ENCODE measurements around the gene LRP3. TPM values are rescaled to one million over a fixed set of nuclear protein-coding genes. Genes with fewer than 3 reads are reported as not detected.
"Not testable (repeated sequence)": the region's sequence is repeated elsewhere in the genome, so short reads cannot be mapped to it uniquely, and the experiment has no call there.

LRP3 gene
- polyA plus RNA-seq, 4 donors, result 19.3 to 33.8 (median 27.8) TPM

GRCh38 chr19:33215438-33216197 is 21.5 kb downstream of the LRP3 start:
- DNase-seq (ENCODE audit: low read depth in 4 of 4, low spot score in 2 of 4), result no peak

- no peak for DNase-seq (ENCODE audit: low read depth in 4 of 4, low spot score in 2 of 4)
These were observed 22.2 kb downstream of the LRP3 start for GRCh38 chr19:33216198-33216830.

- DNase-seq (ENCODE audit: low read depth in 4 of 4, low spot score in 2 of 4), result no peak
These were observed 23.8 kb downstream of the LRP3 start for GRCh38 chr19:33217881-33218280.

GRCh38 chr19:33219261-33219815 is 25.2 kb downstream of the LRP3 start:
- DNase-seq (ENCODE audit: low read depth in 4 of 4, low spot score in 2 of 4), result no peak

GRCh38 chr19:33220115-33220514 is 26.0 kb downstream of the LRP3 start:
- DNase-seq (ENCODE audit: low read depth in 4 of 4, low spot score in 2 of 4), result no peak

- no peak for DNase-seq (ENCODE audit: low read depth in 4 of 4, low spot score in 2 of 4)
These were observed 26.6 kb downstream of the LRP3 start for GRCh38 chr19:33220735-33221134.

GRCh38 chr19:33221638-33222037 is 27.5 kb downstream of the LRP3 start:
- DNase-seq (ENCODE audit: low read depth in 4 of 4, low spot score in 2 of 4), result no peak

GRCh38 chr19:33222255-33222654 is 28.1 kb downstream of the LRP3 start:
- DNase-seq (ENCODE audit: low read depth in 4 of 4, low spot score in 2 of 4), result not testable (repeated sequence)

GRCh38 chr19:33224694-33225457 is 30.7 kb downstream of the LRP3 start:
- no peak for DNase-seq (ENCODE audit: low read depth in 4 of 4, low spot score in 2 of 4)

- DNase-seq (ENCODE audit: low read depth in 4 of 4, low spot score in 2 of 4), result no peak
These were observed 31.4 kb downstream of the LRP3 start, which contains the start of gene SLC7A10 for GRCh38 chr19:33225458-33225926. Gene SLC7A10 (minus strand): TSS chr19:33225850. CDS start chr19:33225703, 147 bp downstream.

GRCh38 chr19:33226550-33227241 is 32.6 kb downstream of the LRP3 start:
- no peak for DNase-seq (ENCODE audit: low read depth in 4 of 4, low spot score in 2 of 4)

- DNase-seq (ENCODE audit: low read depth in 4 of 4, low spot score in 2 of 4), result no peak
These were observed 33.1 kb downstream of the LRP3 start for GRCh38 chr19:33227242-33227650.

- no peak for DNase-seq (ENCODE audit: low read depth in 4 of 4, low spot score in 2 of 4)
These were observed 33.9 kb downstream of the LRP3 start for GRCh38 chr19:33227870-33228599.

- no peak for DNase-seq (ENCODE audit: low read depth in 4 of 4, low spot score in 2 of 4)
These were observed 35.8 kb downstream of the LRP3 start for GRCh38 chr19:33229962-33230361.

GRCh38 chr19:33231511-33231910 is 37.4 kb downstream of the LRP3 start:
- DNase-seq (ENCODE audit: low read depth in 4 of 4, low spot score in 2 of 4), result no peak

- DNase-seq (ENCODE audit: low read depth in 4 of 4, low spot score in 2 of 4), result no peak
These were observed 38.5 kb downstream of the LRP3 start for GRCh38 chr19:33232656-33233055.

- DNase-seq (ENCODE audit: low read depth in 4 of 4, low spot score in 2 of 4), result no peak
These were observed 39.1 kb downstream of the LRP3 start for GRCh38 chr19:33233056-33233873.

GRCh38 chr19:33234092-33234491 is 40.0 kb downstream of the LRP3 start:
- no peak for DNase-seq (ENCODE audit: low read depth in 4 of 4, low spot score in 2 of 4)

GRCh38 chr19:33234736-33235135 is 40.6 kb downstream of the LRP3 start:
- no peak for DNase-seq (ENCODE audit: low read depth in 4 of 4, low spot score in 2 of 4)
